ENCODE data around the gene MFNG.

GRCh38 chr22:37419370-37419968 is 66.7 kb downstream of the MFNG start:
- TF ChIP-seq CTCF (IDR thresholded peaks at IDR 0.05 in 2 of 3, conservative IDR thresholded peaks at IDR 0.05 in 1 of 3; ENCODE audit: borderline replicate concordance in 1 of 3, insufficient read depth in 1 of 3, low read depth in 2 of 3, low read length in 2 of 3), result no peak
- no peak for TF ChIP-seq SP1 (IDR thresholded peaks at IDR 0.05; ENCODE audit: low read depth)
- TF ChIP-seq POLR2A (IDR thresholded peaks at IDR 0.05; ENCODE audit: borderline replicate concordance, extremely low read depth, insufficient read depth, insufficient read length), result no peak
- TF ChIP-seq POLR2AphosphoS5 (IDR thresholded peaks at IDR 0.05; ENCODE audit: low read depth, low read length), result no peak
- no peak for TF ChIP-seq ZBTB33 (IDR thresholded peaks at IDR 0.05; ENCODE audit: extremely low read depth, insufficient replicate concordance, low read length)
- TF ChIP-seq ZNF274 (IDR thresholded peaks at IDR 0.05; ENCODE audit: low read depth, low read length), result no peak

Measured in HCT116 (cell line).